Prostate gland (tissue), 2 donors: ENCODE data around the gene VILL. TPM values are rescaled to one million over a fixed set of nuclear protein-coding genes. Genes with fewer than 3 reads are reported as not detected.

Experiments used
- DNase-seq: peaks from one replicate; pipeline ENCODE4 v3.0.0-alpha.2; 2019; ENCODE audit warnings: low spot score
- H3K27ac ChIP-seq, 2 donors: fragments of 200-600 bp; sonication (generic); 2 replicates each; pipeline ENCODE4 v1.5.1; 2017 to 2019
- H3K27me3 ChIP-seq: fragments of 200-600 bp; sonication (generic); replicated peaks from 2 replicates; pipeline ENCODE4 v1.5.1; 2019; ENCODE audit not compliant: insufficient read depth
- H3K36me3 ChIP-seq, 2 donors: fragments of 200-600 bp; sonication (generic); 1 replicate in 1 of 2; 2 replicates in 1 of 2; pipeline versions ENCODE4 v1.5.1 to v1.8.1; 2017 to 2019
- H3K4me1 ChIP-seq: fragments of 200-600 bp; sonication (generic); replicated peaks from 2 replicates; pipeline ENCODE4 v1.5.1; 2019
- H3K4me3 ChIP-seq, 2 donors: fragments of 200-600 bp; sonication (generic); 2 replicates each; pipeline ENCODE4 v1.5.1; 2017 to 2019
- H3K9me3 ChIP-seq: fragments of 200-600 bp; sonication (generic); 2 replicates; pipeline ENCODE4 v1.5.1; 2017
- CTCF ChIP-seq, 4 experiments: fragments of 200-600 bp in 2 of 4; fragments of 450-650 bp in 2 of 4; sonication (generic) in 2 of 4; IDR thresholded peaks; 1 replicate in 3 of 4; 2 replicates in 1 of 4; pipeline ENCODE4 v1.5.1; 2016 to 2019; ENCODE audit warnings: antibody characterized with exemption in 4 of 4, mild to moderate bottlenecking in 2 of 4, moderate library complexity in 2 of 4
- POLR2A ChIP-seq: fragments of 450-650 bp; IDR thresholded peaks from one replicate; pipeline ENCODE4 v1.6.1; 2016; ENCODE audit warnings: antibody characterized with exemption, mild to moderate bottlenecking
- POLR2AphosphoS5 ChIP-seq: sonication (generic); formaldehyde crosslinking; IDR thresholded peaks from one replicate; pipeline ENCODE4 v1.6.1; 2017; ENCODE audit warnings: antibody characterized with exemption
- WGBS: methylation state at CpG from one replicate; pipeline ENCODE4 v1.1.5; 2018; 5-methylcytosine and 5-hydroxymethylcytosine counted together
- intact Hi-C: fragments of 100-400 bp; cut with DNase I; formaldehyde crosslinking; loops from one replicate; pipeline ENCODE4 v1.14.2; 2022
- total RNA-seq, 2 donors: library from RNA; depleted of rRNA; stranded (reverse); fragments of >200 nt; gene quantifications; one replicate each; pipeline ENCODE4 v1.1.0, GENCODE V29; 2016

The VILL gene
- total RNA-seq, 2 donors from 2014 or later, result 29.1 to 29.3 TPM

GRCh38 chr3:37996785-37997301 lies 6.3 kb downstream of the VILL start:
- Histone ChIP-seq H3K4me1 (peaks cover 2% of the 10 kb centered on the region), H3K4me3 (no peak overlapping the region), H3K27me3 (no peaks in the 10 kb centered on the region), H3K36me3 (no peaks in the 10 kb centered on the region), H3K9me3 (no peaks in the 10 kb centered on the region), H3K27ac (peak overlapping the region in 1 of 2 donors; percentile 85)
- peak; percentile 75 for TF ChIP-seq POLR2AphosphoS5
- peak; percentile 85 to 92 (median 88) for TF ChIP-seq CTCF (IDR thresholded peaks at IDR 0.05)
- TF ChIP-seq POLR2A, result no peak
- peak; percentile 71 for DNase-seq
- 50% methylated on average over 7 of the region's 7 CpGs for WGBS
- intact Hi-C loops, result no loop called here

- Histone ChIP-seq H3K36me3 (no peaks in the 10 kb centered on the region), H3K27me3 (no peaks in the 10 kb centered on the region), H3K4me1 (peaks cover 2% of the 10 kb centered on the region), H3K4me3 (no peak overlapping the region), H3K27ac (peak overlapping the region in 1 of 2 donors; percentile 85), H3K9me3 (no peaks in the 10 kb centered on the region)
- TF ChIP-seq POLR2AphosphoS5 (no peak), POLR2A (no peak), CTCF (IDR thresholded peaks at IDR 0.05) (no peak)
- WGBS, result 94% methylated on average over 10 of the region's 10 CpGs
- intact Hi-C loops, result no loop called here
- no peak for DNase-seq
Observed at GRCh38 chr3:37997342-37997741, 6.8 kb downstream of the VILL start.

DNA sequence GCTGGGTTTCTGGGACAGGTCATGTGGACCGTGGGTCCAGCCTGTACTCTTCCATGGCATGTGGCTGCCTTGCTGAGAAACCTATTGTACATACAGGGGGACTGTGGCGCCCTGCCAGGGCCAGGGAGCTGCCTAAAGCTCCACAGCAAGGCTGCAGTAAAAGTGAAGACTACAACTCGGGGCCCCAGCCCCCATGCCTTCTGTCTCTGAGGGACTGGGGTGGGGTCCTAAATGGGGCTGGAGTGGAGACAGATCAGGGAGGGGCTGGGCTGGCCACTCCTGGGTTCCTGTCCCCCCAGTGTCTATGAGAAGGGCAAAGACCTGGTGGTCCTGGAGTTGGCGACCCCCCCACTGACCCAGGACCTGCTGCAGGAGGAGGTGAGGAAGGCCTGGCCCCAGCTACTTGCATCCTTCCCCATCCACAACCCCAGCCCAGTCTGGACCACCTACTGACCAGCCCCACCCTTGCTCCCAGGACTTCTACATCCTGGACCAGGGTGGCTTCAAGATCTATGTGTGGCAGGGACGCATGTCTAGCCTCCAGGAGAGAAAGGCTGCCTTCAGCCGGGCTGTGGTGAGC lies 7.3 kb downstream of the VILL start:
- Histone ChIP-seq H3K27me3 (no peaks in the 10 kb centered on the region), H3K9me3 (no peaks in the 10 kb centered on the region), H3K4me3 (no peak overlapping the region), H3K4me1 (no peaks in the 10 kb centered on the region), H3K27ac (peak overlapping the region; percentile 85 to 88), H3K36me3 (no peaks in the 10 kb centered on the region)
- 80% methylated on average over 6 of the region's 6 CpGs for WGBS
- TF ChIP-seq POLR2AphosphoS5 (no peak), CTCF (IDR thresholded peaks at IDR 0.05) (no peak), POLR2A (no peak)
- intact Hi-C loops, result no loop called here
- DNase-seq, result no peak

DNA sequence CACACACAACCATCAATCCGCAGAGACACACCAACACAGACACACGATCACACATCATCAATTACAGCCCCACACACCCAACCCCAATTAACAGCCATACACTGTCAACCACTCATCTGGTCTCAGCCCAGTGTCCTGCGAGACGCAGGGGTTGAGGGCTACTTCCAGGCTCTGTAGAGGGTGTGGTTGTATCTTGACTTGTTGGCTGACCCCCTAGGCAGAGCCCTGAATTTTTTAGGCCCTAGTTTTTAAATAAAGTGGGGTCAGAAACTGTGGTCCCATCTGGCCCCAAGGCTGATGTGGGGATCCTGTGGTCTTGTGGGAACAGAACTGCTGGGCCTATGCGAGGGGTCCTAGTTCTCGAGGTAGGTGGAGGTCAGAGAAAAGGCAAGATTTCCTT lies 9.2 kb downstream of the VILL start:
- DNase-seq, result no peak

More for the DNA sequence above, 9.2 kb downstream of the VILL start:
- Histone ChIP-seq H3K4me1 (peaks cover 10% of the 10 kb centered on the region), H3K9me3 (no peaks in the 10 kb centered on the region), H3K27ac (no peak overlapping the region), H3K36me3 (no peaks in the 10 kb centered on the region), H3K4me3 (no peak overlapping the region), H3K27me3 (no peaks in the 10 kb centered on the region)
- intact Hi-C loops, result loop anchor here (5.0 kb wide), 1 partner anchor 37 kb away; the partner anchor contains the start of gene DLEC1
- TF ChIP-seq CTCF (IDR thresholded peaks at IDR 0.05), result no peak
- no peak for TF ChIP-seq POLR2A
- TF ChIP-seq POLR2AphosphoS5, result no peak
- WGBS, result 91% methylated on average over 6 of the region's 6 CpGs
